ENCODE measurements around the gene RTBDN.

DNA sequence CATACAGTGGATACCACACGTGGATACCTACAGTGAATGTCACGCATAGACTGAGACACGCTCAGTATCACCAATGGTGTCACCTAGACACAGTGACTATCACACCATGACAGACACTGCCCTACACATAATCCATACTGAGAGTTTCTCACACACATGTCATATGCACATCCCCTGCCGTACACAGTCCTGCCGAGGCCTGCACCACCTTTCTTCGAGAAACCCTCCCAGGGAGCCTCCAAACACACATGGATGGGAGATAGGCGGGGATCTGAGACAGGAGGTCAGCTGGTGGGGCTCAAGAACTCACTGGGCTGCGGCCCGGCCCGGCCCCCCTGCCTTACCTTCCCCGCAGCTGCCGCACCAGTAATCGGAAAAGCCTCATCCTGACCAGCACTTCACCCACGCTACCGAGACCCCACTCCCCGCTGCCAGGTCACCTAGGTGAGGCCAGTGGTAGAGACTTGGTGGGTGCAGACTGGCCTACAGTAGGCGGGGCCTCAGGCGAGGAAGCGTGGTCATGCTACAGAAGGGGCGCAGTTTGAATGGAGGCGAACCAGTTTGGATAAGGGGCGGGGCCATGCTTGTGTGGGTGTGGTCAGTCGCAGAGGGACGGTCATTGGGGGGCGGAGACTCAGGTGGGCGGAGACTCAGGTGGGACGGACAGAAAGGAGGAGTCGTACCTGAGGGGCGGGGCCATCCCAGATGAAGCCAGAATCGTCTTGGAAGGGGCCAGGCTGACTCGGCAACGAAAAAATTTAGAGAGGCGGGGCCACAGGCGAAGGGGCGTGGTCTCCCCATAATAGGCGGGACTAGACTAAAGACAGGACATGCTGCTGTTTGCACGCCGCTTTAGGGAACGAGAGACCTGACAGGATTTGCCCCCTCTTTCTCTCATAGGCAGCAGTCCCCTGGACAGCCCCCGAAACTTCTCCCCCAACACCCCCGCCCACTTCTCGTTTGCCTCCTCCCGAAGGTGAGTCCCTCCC, 6.0 kb upstream of the RTBDN start:
- TF ChIP-seq, protein P1, sequence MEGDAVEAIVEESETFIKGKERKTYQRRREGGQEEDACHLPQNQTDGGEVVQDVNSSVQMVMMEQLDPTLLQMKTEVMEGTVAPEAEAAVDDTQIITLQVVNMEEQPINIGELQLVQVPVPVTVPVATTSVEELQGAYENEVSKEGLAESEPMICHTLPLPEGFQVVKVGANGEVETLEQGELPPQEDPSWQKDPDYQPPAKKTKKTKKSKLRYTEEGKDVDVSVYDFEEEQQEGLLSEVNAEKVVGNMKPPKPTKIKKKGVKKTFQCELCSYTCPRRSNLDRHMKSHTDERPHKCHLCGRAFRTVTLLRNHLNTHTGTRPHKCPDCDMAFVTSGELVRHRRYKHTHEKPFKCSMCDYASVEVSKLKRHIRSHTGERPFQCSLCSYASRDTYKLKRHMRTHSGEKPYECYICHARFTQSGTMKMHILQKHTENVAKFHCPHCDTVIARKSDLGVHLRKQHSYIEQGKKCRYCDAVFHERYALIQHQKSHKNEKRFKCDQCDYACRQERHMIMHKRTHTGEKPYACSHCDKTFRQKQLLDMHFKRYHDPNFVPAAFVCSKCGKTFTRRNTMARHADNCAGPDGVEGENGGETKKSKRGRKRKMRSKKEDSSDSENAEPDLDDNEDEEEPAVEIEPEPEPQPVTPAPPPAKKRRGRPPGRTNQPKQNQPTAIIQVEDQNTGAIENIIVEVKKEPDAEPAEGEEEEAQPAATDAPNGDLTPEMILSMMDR (IDR thresholded peaks at IDR 0.05), result no peak
- TF ChIP-seq POLR2A (IDR thresholded peaks at IDR 0.05), result no peak
